Measurements from ENCODE around the gene TMCC3. TPM values are rescaled to one million over a fixed set of nuclear protein-coding genes. Genes with fewer than 3 reads are reported as not detected.
A peak's percentile ranks its signal among the peaks of the same experiment; 100 is the strongest.

The TMCC3 gene
- total and polyA plus RNA-seq, 9 of the 15 experiments (the other 6 are each of a cell fraction or from before 2014, with no cell fraction given): not detected

DNA sequence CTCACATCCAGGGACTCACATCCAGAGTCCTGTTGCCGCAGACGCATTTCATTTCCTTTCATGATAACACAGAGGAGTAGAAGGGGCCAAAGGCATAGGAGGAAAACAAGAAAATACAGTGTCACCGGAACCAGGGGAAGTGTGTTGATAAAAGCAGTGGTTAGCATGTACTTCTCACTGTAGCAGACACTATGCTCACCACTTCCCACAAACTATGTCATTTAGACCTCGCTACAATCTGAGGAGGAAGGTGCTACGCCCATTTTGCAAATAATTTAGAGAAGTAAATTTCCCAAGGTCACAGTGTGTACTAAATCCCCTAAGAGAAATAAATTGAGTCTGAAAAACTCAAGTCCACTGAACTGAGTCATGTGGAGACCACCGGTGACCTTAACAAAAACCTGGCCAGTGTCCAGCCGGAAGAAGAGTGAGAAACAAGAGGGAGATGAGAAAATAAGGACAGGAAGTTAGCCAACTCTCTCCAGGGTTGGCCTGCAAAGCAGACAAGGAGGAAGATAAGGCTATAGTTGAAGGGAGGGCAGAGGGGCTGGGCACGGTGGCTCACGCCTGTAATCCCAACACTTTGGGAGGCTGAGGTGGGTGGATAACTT, 25.8 kb upstream of the TMCC3 start (continued):
- TF ChIP-seq ZNF668 (CRISPR knock-in tag; IDR thresholded peaks at IDR 0.05) (no peak), NFIC (IDR thresholded peaks at IDR 0.05) (peak; percentile 59), COPS2 (conservative IDR thresholded peaks at IDR 0.05) (no peak), CREM (IDR thresholded peaks at IDR 0.05; ENCODE audit: low read depth) (0 out of 2 replicates have a peak, but pooled peaks have one; percentile 10), ZNF589 (CRISPR knock-in tag; IDR thresholded peaks at IDR 0.05; ENCODE audit: low read depth) (no peak), TEAD4 (IDR thresholded peaks at IDR 0.05; ENCODE audit: low read length) (peak; percentile 26; the same call in 1 of the 2 replicates), TEAD4 (CRISPR knock-in tag; IDR thresholded peaks at IDR 0.05; ENCODE audit: borderline replicate concordance) (no peak), ZBTB1 (CRISPR knock-in tag; IDR thresholded peaks at IDR 0.05; ENCODE audit: borderline replicate concordance, low read depth) (no peak), ETV1 (tag; conservative IDR thresholded peaks at IDR 0.05; ENCODE audit: low read depth) (peak; percentile 85), ZKSCAN8 (CRISPR knock-in tag; IDR thresholded peaks at IDR 0.05) (no peak), TCF7 (IDR thresholded peaks at IDR 0.05; ENCODE audit: borderline replicate concordance) (no peak), SREBF1 (IDR thresholded peaks at IDR 0.05; ENCODE audit: borderline replicate concordance, low read depth, low read length) (no peak), ASH1L (IDR thresholded peaks at IDR 0.05; ENCODE audit: borderline replicate concordance, low read depth, partially characterized antibody) (no peak), RERE (CRISPR knock-in tag; IDR thresholded peaks at IDR 0.05; ENCODE audit: borderline replicate concordance) (no peak), DIDO1 (tag; IDR thresholded peaks at IDR 0.05; ENCODE audit: low read depth) (0 out of 2 replicates have a peak, but pooled peaks have one; percentile 29), ETV6 (IDR thresholded peaks at IDR 0.05; ENCODE audit: borderline replicate concordance in 1 of 2, low read depth in 2 of 2, low read length in 1 of 2) (peak in 1 of 2 experiments; percentile 76; a peak in 2 of 4 replicates), ETV6 (CRISPR knock-in tag; IDR thresholded peaks at IDR 0.05; ENCODE audit: borderline replicate concordance) (no peak), ZNF354B (CRISPR knock-in tag; IDR thresholded peaks at IDR 0.05) (no peak), GABPA (tag; conservative IDR thresholded peaks at IDR 0.05; ENCODE audit: low read depth) (peak; percentile 86), CBX8 (IDR thresholded peaks at IDR 0.05; ENCODE audit: borderline replicate concordance, extremely low read depth, low read depth, low read length, poor library complexity, severe bottlenecking) (no peak), VEZF1 (CRISPR knock-in tag; IDR thresholded peaks at IDR 0.05) (peak; percentile 35)

Measured in K562 (cell line).